ENCODE measurements around the gene RASD2. TPM values are rescaled to one million over a fixed set of nuclear protein-coding genes. Genes with fewer than 3 reads are reported as not detected.
"Not testable (repeated sequence)": the region's sequence is repeated elsewhere in the genome, so short reads cannot be mapped to it uniquely, and the experiment has no call there.

The RASD2 gene, protein sequence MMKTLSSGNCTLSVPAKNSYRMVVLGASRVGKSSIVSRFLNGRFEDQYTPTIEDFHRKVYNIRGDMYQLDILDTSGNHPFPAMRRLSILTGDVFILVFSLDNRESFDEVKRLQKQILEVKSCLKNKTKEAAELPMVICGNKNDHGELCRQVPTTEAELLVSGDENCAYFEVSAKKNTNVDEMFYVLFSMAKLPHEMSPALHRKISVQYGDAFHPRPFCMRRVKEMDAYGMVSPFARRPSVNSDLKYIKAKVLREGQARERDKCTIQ
- 0.50 and 0.59 TPM in 2 replicates for total RNA-seq (2014; rRNA removed; shearing (Covaris generic))

DNA sequence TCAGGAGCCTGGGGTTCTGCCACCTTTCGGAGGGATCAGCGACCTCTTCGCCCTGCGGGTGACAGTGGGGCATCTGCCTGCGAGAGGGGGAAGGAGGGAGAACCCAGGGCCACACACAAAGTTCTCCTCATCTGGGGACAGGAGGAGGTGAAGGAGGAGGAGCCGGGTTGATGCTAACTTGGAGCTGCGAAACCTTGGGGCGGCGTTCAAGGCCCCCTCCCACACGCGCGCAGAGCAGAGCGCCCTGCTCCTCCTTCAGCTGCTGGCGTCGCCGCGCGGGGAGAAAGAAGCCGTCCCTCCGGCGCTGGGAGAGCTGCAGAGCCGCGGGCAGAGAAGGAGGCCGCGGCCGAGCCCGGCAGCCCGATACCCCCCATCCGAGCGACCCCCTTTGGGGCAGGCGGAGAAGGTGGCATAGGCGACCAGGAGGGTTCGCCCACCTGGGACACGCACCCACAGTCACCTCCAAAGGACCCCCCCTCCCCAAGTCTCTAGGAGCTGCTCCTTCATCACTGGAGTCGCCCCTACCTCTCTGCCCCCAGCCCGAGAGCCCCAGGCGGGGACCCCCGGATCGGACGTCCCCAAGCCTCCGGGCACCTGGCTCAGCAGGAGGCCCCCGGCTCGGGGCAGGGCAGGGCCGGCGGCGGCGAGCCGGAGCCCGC is at the start of gene RASD2:
TSS of gene RASD2 (plus strand) at position 237 of the 659 bp plus-strand sequence. CDS start 5,979 bp downstream, outside the sequence.
- peak; percentile 42 for DNase-seq (ENCODE audit: low spot score)

DNA sequence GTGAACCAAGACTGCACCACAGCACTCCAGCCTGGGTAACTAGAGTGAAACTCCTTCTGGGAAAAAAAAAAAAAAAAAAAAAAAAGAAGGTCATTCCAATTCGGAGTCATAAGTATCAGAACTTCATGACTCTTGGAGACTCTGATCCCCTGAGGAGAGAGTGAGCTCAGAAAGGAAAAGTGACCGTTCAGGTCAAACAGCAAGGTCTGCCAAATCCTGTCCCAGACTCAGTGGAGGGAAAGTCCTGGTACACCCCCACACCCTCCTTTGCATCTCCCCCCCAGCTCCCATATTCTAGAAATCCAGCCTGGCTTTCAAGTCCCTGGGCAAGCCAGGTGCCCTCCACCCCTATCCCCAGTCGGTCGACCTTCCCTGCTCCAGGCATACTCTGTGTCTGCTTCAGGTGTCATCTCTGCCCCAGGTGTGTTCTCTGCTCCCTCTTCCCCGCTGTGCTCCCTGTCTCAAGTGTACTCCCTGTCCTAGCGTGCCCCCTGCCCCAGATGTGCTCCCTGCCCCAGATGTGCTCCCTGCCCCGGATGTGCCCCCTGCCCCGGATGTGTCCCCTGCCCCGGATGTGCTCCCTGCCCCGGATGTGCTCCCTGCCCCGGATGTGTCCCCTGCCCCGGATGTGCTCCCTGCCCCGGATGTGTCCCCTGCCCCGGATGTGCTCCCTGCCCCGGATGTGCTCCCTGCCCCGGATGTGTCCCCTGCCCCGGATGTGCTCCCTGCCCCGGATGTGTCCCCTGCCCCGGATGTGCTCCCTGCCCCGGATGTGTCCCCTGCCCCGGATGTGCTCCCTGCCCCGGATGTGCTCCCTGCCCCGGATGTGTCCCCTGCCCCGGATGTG is 49.3 kb upstream of the RASD2 start:
- not testable (repeated sequence) for DNase-seq (ENCODE audit: low spot score)

DNA sequence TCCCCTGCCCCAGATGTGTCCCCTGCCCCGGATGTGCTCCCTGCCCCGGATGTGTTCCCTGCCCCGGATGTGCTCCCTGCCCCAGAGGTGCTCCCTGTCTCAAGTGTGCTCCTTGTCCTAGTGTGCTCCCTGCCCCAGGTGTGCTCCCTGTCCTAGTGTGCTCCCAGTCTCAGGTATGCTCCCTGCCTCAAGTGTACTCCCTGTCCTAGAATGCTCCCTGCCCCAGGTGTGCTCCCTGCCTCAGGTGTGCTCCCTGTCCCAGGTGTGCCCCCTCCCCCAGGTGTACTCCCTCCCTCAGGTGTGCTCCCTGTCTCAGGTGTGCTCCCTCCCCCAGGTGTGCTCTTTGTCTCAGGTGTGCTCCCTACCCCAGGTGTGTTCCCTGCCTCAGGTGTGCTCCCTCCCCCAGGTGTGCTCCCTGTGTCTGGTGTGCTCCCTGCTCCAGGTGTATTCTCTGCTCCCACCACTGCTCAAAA is 48.7 kb upstream of the RASD2 start:
- DNase-seq (ENCODE audit: low spot score), result no peak

DNA sequence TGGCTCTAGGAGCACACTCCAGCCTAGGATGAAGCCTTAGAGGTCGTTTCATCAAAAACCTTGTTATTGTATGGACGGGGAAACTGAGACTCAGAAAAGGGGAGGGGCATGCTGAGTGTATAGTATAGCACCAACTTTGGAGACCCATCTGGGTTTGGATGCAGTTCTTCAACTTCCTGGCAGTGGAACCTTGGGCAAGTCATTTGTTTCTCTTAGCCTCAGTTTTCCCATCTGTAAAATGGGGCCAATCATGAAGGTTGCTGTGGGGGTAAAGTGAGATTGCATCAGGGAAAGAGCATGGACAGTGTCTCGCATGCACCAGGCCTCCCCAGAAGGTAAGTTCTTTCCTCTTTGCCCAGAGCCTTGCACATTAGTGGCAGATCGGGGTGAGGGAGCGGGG is 47.6 kb upstream of the RASD2 start:
- no peak for DNase-seq (ENCODE audit: low spot score)

DNA sequence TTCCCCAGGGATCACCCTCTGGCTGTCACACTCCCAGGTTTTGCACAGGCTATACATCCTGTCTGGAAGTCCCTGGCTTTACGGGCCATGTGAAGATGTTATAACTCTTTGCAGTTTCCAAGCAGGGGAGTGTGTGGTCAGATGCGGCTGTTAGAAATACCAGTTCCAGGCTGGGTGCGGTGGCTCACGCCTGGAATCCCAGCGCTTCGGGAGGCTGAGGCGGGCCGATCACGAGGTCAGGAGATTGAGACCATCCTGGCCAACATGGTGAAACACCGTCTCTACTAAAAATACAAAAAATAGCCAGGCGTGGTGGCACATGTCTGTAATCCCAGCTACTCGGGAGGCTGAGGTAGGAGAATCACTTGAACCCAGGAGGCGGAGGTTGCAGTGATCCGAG is 44.9 kb upstream of the RASD2 start:
- not testable (repeated sequence) for DNase-seq (ENCODE audit: low spot score)

DNA sequence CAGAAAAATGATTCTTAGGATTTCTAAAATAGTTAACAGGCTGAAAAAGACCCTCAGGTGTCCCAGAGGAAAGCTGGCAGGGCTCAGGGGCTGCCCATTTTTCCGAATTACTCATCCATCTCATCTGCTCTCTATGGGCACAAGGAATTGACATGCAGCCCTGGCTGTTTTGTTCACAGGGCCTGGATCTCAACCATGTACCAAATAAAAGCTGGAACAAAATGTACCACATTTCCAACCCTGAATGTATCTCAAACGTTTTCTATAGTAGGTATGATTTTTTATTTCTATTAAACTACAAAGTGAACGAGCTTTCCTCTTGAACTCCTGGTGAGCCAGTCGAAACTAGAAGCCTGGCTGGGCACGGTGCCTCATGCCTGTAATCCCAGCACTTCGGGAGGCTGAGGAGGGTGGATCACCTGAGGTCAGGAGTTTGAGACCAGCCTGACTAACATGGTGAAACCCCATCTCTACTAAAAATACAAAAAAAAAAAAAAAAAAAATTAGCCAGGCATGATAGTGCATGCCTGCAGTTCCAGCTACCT is 43.8 kb upstream of the RASD2 start:
- DNase-seq (ENCODE audit: low spot score), result no peak

DNA sequence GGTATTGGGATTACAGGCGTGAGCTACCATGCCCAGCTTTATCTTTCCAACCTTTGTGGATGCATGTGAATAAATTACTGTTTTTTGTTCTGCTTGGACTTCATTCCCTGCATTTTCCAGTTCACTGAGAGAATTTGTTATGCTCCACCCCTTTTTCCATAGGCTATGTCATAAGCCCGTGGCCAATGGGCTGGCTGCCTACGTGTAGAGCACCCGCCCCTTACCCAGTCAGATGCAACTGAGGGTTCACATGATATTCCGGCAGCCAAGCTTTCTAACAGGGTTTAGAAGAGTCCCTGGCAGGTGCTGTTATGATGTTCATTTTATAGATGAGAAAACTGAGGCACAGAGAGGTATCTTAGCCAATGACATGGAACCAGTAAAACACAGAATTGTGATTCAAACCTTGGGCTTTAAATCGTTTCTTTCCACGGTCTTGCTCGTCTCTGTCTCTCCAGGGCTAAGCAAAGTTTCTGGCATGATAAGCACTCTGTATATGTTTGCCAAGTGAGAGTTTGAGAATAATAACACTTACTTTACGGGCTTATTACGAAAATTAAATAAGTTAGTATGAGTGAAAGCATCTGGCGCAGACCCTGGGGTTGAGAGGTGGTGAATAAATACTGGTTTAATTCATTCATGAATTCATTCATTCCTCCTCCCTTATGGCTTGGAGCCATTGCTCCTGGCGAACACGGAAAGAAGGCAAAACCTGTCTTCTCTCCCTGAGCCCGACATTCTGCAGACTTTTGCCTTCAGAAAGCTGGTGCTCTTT is 42.4 kb upstream of the RASD2 start:
- no peak for DNase-seq (ENCODE audit: low spot score)

DNA sequence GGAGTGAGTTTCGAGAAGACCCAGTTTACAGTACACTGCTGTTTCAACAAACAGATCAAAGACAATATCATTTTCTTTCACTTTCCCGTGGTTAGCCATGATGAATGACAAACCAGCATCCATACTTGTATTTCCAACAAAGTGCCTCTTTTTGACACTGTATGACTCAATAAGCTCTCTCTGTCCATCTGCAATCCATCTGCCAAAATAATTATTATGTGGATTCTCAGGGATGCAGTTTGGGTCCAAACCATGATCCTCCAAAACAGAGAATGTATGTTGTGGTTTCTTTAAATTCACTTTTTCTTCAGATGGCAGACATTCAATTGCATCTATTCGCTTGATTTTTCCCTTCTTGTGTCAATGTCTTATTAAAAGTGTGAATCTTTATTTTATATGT is 37.8 kb upstream of the RASD2 start:
- no peak for DNase-seq (ENCODE audit: low spot score)

DNA sequence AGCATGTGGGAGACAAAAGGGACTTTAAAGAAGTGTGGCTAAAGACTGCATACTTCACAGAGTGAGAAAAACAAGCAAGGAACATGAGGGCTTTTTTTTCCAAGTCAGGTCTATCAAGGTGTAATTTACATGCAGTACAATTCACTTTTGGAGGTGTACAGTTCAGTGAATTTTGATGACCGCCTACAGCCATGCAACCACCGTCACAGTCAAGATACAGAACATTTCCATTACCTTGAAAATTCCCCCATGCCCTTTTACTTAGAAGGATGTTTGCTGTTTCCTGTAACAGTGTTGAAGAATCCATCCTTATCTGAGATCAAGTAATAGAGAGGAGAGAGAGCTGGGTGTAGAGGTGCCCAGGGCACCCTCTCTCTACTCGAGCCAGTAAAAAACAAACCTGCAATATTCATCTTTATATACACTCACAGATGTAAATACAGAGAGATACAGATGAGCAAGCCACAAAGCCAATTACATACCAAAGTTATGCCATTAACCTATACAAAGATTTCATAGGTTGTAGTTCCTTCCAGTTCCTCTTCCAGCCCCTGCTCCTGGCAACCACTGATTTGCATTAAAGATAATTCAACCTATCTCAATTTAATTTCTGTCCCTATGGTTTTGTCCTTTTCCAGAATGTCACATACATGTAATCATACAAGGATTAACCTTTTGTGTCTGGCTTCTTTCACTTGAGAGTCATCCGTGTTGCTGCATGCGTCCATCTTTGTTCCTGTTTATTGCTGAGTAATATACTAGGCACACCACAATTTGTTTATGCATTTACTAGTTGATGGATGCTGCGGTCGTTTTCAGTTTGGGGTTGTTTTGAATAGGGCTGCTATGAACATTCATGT is 35.0 kb upstream of the RASD2 start:
- no peak for DNase-seq (ENCODE audit: low spot score)

DNA sequence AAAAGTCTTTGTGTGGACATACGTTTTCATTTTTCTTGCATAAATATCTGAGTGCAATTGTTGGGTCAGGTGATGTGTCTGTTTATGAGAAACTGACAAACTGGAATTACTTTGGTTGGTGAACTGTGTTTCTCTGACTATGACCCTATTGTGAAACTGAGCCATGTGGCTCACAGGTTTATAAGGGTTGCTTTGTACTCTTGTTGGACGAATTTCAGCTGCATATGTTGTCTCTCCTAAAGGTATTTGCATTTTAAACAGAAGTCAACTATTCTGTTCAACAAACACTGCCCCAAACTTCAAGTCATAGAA is 34.4 kb upstream of the RASD2 start:
- DNase-seq (ENCODE audit: low spot score), result no peak

DNA sequence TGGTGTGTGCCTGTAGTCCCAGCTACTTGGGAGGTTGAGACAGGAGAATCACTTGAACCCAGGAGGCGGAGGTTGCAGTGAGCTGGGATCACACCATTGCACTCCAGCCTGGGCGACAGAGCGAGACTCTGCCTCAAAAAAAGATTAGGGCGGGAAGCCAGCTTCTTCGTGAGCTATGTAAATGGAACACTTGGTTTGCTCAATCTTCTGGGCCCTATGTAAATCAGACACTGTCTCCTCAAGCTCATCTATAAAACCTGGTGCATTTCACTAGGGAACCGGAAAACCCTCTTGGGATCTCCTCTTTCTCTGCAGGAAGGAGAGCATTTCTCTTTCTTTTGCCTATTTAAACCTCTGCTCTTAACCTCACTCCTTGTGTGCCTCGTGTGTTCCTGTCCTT is 32.8 kb upstream of the RASD2 start:
- DNase-seq (ENCODE audit: low spot score), result not testable (repeated sequence)

DNA sequence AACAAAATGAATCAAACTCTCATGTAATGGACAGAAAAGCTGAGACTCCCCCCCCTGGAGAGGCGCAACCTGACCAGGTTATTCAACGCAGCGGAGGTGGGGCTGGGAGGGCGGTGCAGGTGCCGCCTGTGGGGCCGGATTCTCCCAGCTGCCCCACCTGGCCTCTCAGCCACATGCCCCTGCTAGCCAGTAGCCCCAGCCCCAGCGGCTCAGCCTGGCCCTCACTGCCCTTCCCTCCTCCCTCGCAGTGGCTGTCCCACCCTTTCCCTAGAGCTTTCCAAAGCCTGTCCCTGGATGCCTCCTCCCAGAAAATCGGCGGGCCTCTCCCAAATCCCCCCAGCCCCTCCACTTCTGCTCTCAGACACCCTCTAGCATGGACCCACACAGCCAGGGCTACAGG is 31.2 kb upstream of the RASD2 start:
- DNase-seq (ENCODE audit: low spot score), result no peak

DNA sequence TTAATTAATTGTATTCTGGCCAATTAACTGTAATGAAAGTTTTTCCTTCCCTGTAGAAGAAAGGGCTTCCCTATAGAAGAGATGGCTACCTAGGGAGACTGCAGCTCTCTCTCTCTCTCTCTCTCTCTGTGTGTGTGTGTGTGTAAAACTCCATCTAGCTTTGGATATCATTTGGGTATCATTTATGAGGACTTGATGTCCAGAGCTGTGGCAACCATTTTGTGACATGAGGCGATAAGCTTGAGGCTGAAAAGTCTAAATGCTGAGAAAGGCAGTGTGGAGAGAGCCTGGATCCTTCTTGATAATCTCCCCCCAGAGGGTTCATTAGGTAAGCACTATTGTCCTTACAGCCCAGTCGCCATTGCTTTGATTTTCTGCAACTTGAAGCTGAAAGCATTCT is 30.7 kb upstream of the RASD2 start:
- DNase-seq (ENCODE audit: low spot score), result no peak

DNA sequence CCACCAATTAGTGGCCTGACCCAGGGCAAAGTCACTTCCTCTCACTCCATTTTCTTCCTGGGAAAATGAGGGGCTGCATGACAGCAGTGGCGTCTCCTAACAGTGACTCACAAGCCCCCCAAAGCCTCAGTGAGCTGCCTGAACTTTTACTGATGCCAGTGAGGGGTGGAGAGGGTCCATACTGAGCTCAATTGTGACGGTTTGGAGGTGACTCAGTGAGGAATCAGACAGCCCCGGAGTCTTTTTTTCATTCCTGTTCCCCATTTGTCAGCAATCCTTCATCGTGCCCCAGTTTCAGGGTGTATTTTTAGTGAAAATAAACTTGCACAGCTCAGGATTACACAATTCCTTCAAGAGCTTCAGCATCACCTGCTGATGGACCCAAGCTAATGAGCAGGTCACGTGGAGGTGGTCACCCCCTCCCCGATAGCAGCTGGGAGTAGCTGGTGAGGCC is 30.1 kb upstream of the RASD2 start:
- peak; percentile 59 for DNase-seq (ENCODE audit: low spot score)

DNA sequence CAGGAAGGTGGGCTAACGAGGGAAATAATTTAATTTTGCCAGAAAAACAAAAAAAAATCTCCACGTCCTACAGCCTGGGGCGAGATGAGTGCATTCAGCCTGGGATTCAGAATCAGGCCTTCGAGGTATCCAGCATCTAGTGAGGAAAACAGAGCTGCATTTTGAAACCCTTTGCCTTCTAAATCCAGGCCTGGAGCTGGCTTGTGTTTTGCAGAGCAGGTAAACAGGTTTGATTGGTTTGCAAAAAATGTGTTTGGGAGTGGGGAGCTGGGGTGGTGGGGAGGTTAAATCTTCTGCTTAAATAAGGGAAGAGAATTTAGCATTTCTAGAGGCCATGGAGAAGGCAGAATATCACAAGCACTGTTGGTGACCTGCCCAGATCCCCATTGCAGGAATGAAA is 29.7 kb upstream of the RASD2 start:
- no peak for DNase-seq (ENCODE audit: low spot score)

DNA sequence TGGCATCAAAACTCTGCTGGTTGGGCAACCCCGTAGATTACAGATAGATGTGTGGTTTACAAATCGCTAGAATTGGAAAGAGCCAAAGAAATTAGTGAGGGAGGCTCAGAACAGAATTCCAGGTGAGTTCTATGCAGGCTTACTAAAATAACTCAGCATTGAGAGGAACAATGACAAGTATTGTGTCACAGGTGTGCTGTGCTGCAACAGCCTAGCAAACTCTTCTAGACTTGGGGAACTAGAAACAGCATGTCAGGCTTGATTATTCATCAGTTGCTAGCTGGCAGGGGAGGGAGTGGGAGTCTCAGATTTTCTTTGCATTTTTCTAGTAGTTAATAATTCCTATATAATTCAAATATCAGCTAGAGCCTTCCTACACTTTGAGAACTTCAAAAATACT is 26.3 kb upstream of the RASD2 start:
- DNase-seq (ENCODE audit: low spot score), result no peak

DNA sequence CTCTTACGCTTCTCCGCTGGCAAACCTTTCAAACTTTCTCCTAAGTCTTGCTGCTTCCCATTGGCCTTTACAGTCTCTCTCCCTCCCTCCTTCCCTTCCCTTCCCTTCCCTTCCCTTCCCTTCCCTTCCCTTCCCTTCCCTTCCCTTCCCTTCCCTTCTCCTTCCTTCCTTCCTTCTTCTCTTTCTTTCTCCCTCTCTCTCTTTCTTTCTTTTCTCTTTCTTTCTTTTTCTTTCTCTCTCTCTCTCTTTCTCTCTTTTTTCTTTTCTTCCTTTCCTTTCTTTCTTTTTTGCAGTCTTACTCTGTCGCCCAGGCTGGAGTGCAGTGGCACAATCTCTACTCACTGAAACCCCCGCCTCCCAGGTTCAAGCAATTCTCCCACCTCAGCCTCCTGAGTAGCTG is 24.7 kb upstream of the RASD2 start:
- not testable (repeated sequence) for DNase-seq (ENCODE audit: low spot score)

DNA sequence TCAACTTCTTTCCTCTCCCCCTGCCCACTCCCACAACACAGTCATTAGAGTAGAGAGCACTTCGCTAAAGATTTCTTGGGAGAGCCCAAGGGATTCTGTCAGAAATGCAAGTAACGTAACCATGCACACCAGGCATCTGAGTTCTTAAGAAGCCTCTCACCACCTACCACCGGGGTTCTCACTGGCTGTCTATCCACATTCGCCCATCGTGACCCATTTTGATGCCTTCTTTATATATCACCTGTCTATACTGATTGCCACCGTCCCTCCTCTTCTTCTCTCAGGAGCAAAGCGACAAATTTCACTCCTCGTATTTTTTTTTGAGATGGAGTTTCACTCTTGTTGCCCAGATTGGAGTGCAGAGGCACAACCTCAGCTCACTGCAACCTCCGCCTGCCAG is 23.9 kb upstream of the RASD2 start:
- DNase-seq (ENCODE audit: low spot score), result no peak

DNA sequence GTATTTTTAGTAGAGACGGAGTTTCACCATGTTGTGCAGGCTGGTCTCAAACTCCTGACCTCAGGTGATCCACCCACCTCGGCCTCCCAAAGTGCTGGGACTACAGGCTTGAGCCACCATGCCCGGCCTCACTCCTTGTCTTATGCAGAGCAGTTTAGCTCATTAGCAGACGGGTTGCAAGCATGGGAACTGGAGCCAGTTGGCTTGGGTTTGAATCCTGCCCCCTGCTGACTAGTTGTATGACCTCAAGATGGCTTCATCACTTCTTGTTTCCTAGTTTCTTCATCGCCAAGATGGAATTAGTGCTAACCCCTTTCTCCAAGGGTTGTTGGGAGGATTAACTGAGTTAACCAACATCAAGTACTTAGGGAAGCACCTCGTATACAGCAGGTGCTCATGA is 23.4 kb upstream of the RASD2 start:
- no peak for DNase-seq (ENCODE audit: low spot score)

DNA sequence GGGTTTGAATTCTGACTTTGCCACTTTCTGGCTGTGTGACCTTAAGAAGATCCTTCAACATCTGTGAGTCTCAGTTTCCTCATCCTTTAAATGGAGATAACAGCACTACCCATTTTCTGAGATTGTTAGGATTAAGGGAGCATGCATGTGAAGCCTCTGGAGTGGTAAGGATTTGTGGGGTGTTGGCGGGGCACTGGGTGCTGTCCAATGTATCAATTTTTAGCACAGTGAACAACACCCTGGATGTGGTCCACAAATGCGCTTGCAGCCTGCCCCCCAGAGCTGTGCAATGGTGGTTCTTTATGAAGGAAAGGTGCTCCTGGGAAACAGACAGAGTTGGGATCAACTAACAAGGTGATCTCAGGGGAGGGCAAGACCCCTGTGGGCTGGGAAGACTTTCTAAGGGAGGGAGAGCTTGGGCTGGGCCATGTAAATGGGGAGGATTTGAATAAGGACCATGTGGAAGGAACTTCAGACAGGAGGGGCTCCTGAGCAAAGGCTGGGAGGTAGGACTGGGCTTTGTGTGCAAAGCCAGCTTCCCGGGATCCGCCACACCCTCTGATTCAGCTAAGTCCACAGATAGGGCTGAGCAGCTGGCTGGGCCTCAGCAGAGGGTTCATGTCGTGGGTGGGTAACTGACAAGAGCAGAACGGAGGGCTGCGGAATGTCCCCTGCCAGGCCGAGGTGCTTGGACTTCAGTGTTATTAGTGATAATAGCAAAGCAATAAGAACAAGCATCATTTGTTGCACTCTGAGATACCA is 22.7 kb upstream of the RASD2 start:
- DNase-seq (ENCODE audit: low spot score), result no peak
